Measurements from ENCODE around the gene IL3.
"Not testable (repeated sequence)": the region's sequence is repeated elsewhere in the genome, so short reads cannot be mapped to it uniquely, and the experiment has no call there.

The IL3 gene

DNA sequence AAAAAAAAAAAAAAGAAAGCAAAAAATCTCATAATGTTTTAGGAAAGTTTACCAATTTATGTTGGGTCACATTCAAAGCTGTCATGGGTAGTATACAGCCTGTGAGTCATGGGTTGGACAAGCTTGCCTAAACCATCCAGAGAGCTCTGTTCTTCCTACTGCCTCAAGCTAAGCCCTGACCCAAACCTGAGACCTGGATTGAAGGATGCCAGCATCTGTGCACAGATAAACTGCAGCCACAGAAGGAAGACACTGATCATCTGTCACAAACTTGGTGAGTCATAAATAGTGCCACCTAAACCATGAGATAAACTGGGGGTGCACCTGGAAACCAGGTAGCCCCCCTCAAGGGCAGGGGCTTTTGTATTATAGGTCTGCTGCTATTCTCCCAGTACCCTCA is 44.1 kb downstream of the IL3 start:
- no peaks in the 10 kb centered on the region for H3K36me3 ChIP-seq (ENCODE audit: low read depth)
- peaks cover 26% of the 10 kb centered on the region for H3K4me1 ChIP-seq (ENCODE audit: insufficient read depth, poor library complexity, severe bottlenecking)
- no peak for DNase-seq (ENCODE audit: low spot score)
- H3K9me3 ChIP-seq (ENCODE audit: severe bottlenecking), result no peaks in the 10 kb centered on the region
- ATAC-seq (ENCODE audit: low read depth), result peak; percentile 47
- H3K27ac ChIP-seq (ENCODE audit: poor library complexity, severe bottlenecking), result peak overlapping the region; percentile 84
- TF ChIP-seq, protein P1, sequence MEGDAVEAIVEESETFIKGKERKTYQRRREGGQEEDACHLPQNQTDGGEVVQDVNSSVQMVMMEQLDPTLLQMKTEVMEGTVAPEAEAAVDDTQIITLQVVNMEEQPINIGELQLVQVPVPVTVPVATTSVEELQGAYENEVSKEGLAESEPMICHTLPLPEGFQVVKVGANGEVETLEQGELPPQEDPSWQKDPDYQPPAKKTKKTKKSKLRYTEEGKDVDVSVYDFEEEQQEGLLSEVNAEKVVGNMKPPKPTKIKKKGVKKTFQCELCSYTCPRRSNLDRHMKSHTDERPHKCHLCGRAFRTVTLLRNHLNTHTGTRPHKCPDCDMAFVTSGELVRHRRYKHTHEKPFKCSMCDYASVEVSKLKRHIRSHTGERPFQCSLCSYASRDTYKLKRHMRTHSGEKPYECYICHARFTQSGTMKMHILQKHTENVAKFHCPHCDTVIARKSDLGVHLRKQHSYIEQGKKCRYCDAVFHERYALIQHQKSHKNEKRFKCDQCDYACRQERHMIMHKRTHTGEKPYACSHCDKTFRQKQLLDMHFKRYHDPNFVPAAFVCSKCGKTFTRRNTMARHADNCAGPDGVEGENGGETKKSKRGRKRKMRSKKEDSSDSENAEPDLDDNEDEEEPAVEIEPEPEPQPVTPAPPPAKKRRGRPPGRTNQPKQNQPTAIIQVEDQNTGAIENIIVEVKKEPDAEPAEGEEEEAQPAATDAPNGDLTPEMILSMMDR (IDR thresholded peaks at IDR 0.05; ENCODE audit: poor library complexity, severe bottlenecking), result no peak
- no peaks in the 10 kb centered on the region for H3K27me3 ChIP-seq (ENCODE audit: insufficient read depth, poor library complexity, severe bottlenecking)
- H3K4me3 ChIP-seq (ENCODE audit: severe bottlenecking), result no peak overlapping the region

- Histone ChIP-seq H3K4me3 (ENCODE audit: severe bottlenecking) (no peak overlapping the region), H3K27me3 (ENCODE audit: insufficient read depth, poor library complexity, severe bottlenecking) (no peaks in the 10 kb centered on the region), H3K27ac (ENCODE audit: poor library complexity, severe bottlenecking) (no peak overlapping the region), H3K4me1 (ENCODE audit: insufficient read depth, poor library complexity, severe bottlenecking) (peaks cover 26% of the 10 kb centered on the region), H3K9me3 (ENCODE audit: severe bottlenecking) (no peaks in the 10 kb centered on the region), H3K36me3 (ENCODE audit: low read depth) (no peaks in the 10 kb centered on the region)
- DNase-seq (ENCODE audit: low spot score), result no peak
- no peak for ATAC-seq (ENCODE audit: low read depth)
- TF ChIP-seq, protein P1 (IDR thresholded peaks at IDR 0.05; ENCODE audit: poor library complexity, severe bottlenecking), result no peak
Observed at GRCh38 chr5:132105688-132106087, 45.2 kb downstream of the IL3 start.

DNA sequence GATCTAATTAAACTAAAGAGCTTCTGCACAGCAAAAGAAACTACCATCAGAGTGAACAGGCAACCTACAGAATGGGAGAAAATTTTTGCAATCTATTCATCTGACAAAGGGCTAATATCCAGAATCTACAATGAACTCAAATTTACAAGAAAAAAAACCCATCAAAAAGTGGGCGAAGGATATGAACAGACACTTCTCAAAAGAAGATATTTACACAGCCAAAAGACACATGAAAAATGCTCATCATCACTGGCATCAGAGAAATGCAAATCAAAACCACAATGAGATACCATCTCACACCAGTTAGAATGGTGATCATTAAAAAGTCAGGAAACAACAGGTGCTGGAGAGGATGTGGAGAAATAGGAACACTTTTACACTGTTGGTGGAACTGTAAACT is 48.0 kb downstream of the IL3 start:
- not testable (repeated sequence) for ATAC-seq (ENCODE audit: low read depth); H3K36me3 ChIP-seq (ENCODE audit: low read depth); H3K4me3 ChIP-seq (ENCODE audit: severe bottlenecking); H3K27ac ChIP-seq (ENCODE audit: poor library complexity, severe bottlenecking); H3K27me3 ChIP-seq (ENCODE audit: insufficient read depth, poor library complexity, severe bottlenecking); H3K9me3 ChIP-seq (ENCODE audit: severe bottlenecking); DNase-seq (ENCODE audit: low spot score)
- peaks cover 14% of the 10 kb centered on the region for H3K4me1 ChIP-seq (ENCODE audit: insufficient read depth, poor library complexity, severe bottlenecking)

GRCh38 chr5:132108957-132109356 is 48.5 kb downstream of the IL3 start:
- not testable (repeated sequence) for H3K4me3 ChIP-seq (ENCODE audit: severe bottlenecking); DNase-seq (ENCODE audit: low spot score); H3K4me1 ChIP-seq (ENCODE audit: insufficient read depth, poor library complexity, severe bottlenecking); H3K9me3 ChIP-seq (ENCODE audit: severe bottlenecking); H3K27me3 ChIP-seq (ENCODE audit: insufficient read depth, poor library complexity, severe bottlenecking); H3K36me3 ChIP-seq (ENCODE audit: low read depth); ATAC-seq (ENCODE audit: low read depth); H3K27ac ChIP-seq (ENCODE audit: poor library complexity, severe bottlenecking)

DNA sequence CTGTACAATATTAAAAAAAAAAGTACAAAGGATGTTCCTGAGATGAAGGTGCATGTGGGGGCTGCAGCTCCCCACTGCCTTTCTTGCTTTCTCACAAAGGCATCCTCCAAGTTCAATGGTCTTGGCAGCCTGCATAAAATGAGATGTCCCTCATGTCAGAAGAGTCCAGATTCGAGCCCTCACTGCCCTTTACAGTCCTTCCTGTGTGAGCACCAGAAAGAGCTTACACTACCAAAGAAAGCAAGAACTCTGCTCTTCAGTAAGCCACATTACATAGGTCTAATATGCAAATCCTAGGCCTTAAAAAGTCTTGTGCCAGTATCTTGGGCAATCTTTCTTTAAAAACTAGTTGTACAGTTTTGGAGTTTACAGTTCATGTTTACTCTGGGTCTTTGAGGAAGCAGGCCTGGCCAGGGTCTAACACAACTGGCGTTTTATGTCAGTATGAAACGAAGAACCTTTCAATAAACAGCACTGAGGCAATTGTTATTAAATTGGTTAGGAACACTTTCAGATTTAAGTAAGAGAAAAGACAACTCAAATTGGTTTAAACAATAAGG is 49.1 kb downstream of the IL3 start:
- H3K4me3 ChIP-seq (ENCODE audit: severe bottlenecking), result no peak overlapping the region
- DNase-seq (ENCODE audit: low spot score) (no peak), ATAC-seq (ENCODE audit: low read depth) (no peak)
- TF ChIP-seq, protein P1 (IDR thresholded peaks at IDR 0.05; ENCODE audit: poor library complexity, severe bottlenecking), result no peak
- no peaks in the 10 kb centered on the region for H3K27me3 ChIP-seq (ENCODE audit: insufficient read depth, poor library complexity, severe bottlenecking)
- H3K27ac ChIP-seq (ENCODE audit: poor library complexity, severe bottlenecking), result no peak overlapping the region
- no peaks in the 10 kb centered on the region for H3K9me3 ChIP-seq (ENCODE audit: severe bottlenecking)
- no peaks in the 10 kb centered on the region for H3K36me3 ChIP-seq (ENCODE audit: low read depth)
- peaks cover 3% of the 10 kb centered on the region for H3K4me1 ChIP-seq (ENCODE audit: insufficient read depth, poor library complexity, severe bottlenecking)

GRCh38 chr5:132110195-132110594 is 49.7 kb downstream of the IL3 start:
- Histone ChIP-seq H3K4me3 (ENCODE audit: severe bottlenecking) (no peak overlapping the region), H3K36me3 (ENCODE audit: low read depth) (no peaks in the 10 kb centered on the region), H3K9me3 (ENCODE audit: severe bottlenecking) (no peaks in the 10 kb centered on the region), H3K4me1 (ENCODE audit: insufficient read depth, poor library complexity, severe bottlenecking) (no peaks in the 10 kb centered on the region), H3K27ac (ENCODE audit: poor library complexity, severe bottlenecking) (no peak overlapping the region), H3K27me3 (ENCODE audit: insufficient read depth, poor library complexity, severe bottlenecking) (no peaks in the 10 kb centered on the region)
- ATAC-seq (ENCODE audit: low read depth), result no peak
- no peak for DNase-seq (ENCODE audit: low spot score)
- TF ChIP-seq, protein P1 (IDR thresholded peaks at IDR 0.05; ENCODE audit: poor library complexity, severe bottlenecking), result no peak
